ENCODE data around the gene CAMTA1.

The CAMTA1 gene

GRCh38 chr1:7269525-7269924, 484.3 kb downstream of the CAMTA1 start:
- DNase-seq: no peak

GRCh38 chr1:7274256-7274655, 489.0 kb downstream of the CAMTA1 start:
- no peak for DNase-seq

GRCh38 chr1:7278045-7278444, 492.8 kb downstream of the CAMTA1 start:
- DNase-seq: peak; percentile 12

GRCh38 chr1:7278827-7279765, 493.8 kb downstream of the CAMTA1 start:
- DNase-seq: no peak

- DNase-seq: no peak
Observed at GRCh38 chr1:7279769-7280168, 494.5 kb downstream of the CAMTA1 start.

GRCh38 chr1:7280347-7280960, 495.2 kb downstream of the CAMTA1 start:
- no peak for DNase-seq

- DNase-seq: no peak
Observed at GRCh38 chr1:7281821-7282220, 496.6 kb downstream of the CAMTA1 start.

- no peak for DNase-seq
Observed at GRCh38 chr1:7284839-7285435, 499.7 kb downstream of the CAMTA1 start.

- no peak for DNase-seq
Observed at GRCh38 chr1:7285856-7286454, 500.7 kb downstream of the CAMTA1 start.

GRCh38 chr1:7287013-7287412, 501.8 kb downstream of the CAMTA1 start:
- DNase-seq: no peak

GRCh38 chr1:7288992-7289391, 503.7 kb downstream of the CAMTA1 start:
- no peak for DNase-seq

- no peak for DNase-seq
Observed at GRCh38 chr1:7289694-7290093, 504.4 kb downstream of the CAMTA1 start.

GRCh38 chr1:7290971-7291970, 506.0 kb downstream of the CAMTA1 start:
- peak; percentile 70 for DNase-seq

GRCh38 chr1:7292036-7292681, 506.9 kb downstream of the CAMTA1 start:
- DNase-seq: no peak

- DNase-seq: no peak
Observed at GRCh38 chr1:7292714-7293419, 507.6 kb downstream of the CAMTA1 start.

GRCh38 chr1:7293702-7294629, 508.7 kb downstream of the CAMTA1 start:
- no peak for DNase-seq

GRCh38 chr1:7294636-7295035, 509.4 kb downstream of the CAMTA1 start:
- DNase-seq: no peak

GRCh38 chr1:7295946-7296345, 510.7 kb downstream of the CAMTA1 start:
- no peak for DNase-seq

GRCh38 chr1:7296968-7297367, 511.7 kb downstream of the CAMTA1 start:
- DNase-seq: no peak

GRCh38 chr1:7298145-7298544, 512.9 kb downstream of the CAMTA1 start:
- DNase-seq: no peak

All from right forelimb (tissue), 1 donor.